Measurements from ENCODE around the gene MRPS11. TPM values are rescaled to one million over a fixed set of nuclear protein-coding genes. Genes with fewer than 3 reads are reported as not detected.

The MRPS11 gene
- total and polyA plus RNA-seq, 9 of the 15 experiments (the other 6 are each of a cell fraction or from before 2014, with no cell fraction given): 28.3 to 83.2 (median 53.1) TPM

DNA sequence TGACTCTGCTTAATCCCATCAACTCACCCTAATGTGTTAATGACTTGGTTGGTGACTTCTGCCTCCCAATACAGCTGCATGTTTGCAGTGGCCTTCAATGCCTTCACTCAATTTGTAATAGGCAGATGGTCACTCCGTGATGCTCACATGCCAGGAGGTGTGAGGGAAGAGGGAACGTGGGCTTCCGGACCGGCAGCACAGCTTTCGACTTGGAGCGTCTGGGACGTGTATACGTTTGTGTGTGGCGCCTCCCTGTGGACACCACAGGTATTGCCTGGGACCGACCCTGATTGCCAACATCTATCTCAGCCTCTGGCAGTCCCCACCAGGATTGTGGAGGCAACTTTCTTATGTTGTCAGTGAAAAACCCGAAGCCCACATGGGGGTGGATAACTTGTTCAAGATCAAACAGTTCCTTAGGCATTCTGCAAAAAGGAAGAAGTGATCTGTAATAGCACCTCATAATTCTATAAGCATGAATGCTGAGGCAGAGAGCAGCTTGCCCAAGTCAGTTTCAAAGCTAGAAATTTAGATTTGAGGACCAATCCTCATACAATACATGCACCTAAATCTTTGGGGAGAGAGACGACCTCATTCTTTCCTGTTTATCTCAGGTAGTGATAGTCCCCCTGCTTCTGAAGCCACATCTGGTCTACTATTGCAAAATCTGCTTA, 17.2 kb upstream of the MRPS11 start (continued):
- no peak for TF ChIP-seq TAF9B (IDR thresholded peaks at IDR 0.05; ENCODE audit: partially characterized antibody)
- TF ChIP-seq NCOR1 (IDR thresholded peaks at IDR 0.05): no peak
- peak; percentile 24; the same call in 1 of the 2 replicates for TF ChIP-seq ELF1 (tag; IDR thresholded peaks at IDR 0.05)
- TF ChIP-seq, protein P1, sequence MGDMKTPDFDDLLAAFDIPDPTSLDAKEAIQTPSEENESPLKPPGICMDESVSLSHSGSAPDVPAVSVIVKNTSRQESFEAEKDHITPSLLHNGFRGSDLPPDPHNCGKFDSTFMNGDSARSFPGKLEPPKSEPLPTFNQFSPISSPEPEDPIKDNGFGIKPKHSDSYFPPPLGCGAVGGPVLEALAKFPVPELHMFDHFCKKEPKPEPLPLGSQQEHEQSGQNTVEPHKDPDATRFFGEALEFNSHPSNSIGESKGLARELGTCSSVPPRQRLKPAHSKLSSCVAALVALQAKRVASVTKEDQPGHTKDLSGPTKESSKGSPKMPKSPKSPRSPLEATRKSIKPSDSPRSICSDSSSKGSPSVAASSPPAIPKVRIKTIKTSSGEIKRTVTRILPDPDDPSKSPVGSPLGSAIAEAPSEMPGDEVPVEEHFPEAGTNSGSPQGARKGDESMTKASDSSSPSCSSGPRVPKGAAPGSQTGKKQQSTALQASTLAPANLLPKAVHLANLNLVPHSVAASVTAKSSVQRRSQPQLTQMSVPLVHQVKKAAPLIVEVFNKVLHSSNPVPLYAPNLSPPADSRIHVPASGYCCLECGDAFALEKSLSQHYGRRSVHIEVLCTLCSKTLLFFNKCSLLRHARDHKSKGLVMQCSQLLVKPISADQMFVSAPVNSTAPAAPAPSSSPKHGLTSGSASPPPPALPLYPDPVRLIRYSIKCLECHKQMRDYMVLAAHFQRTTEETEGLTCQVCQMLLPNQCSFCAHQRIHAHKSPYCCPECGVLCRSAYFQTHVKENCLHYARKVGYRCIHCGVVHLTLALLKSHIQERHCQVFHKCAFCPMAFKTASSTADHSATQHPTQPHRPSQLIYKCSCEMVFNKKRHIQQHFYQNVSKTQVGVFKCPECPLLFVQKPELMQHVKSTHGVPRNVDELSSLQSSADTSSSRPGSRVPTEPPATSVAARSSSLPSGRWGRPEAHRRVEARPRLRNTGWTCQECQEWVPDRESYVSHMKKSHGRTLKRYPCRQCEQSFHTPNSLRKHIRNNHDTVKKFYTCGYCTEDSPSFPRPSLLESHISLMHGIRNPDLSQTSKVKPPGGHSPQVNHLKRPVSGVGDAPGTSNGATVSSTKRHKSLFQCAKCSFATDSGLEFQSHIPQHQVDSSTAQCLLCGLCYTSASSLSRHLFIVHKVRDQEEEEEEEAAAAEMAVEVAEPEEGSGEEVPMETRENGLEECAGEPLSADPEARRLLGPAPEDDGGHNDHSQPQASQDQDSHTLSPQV (IDR thresholded peaks at IDR 0.05): no peak
- no peak for TF ChIP-seq ZNF707 (CRISPR knock-in tag; conservative IDR thresholded peaks at IDR 0.05)
- TF ChIP-seq ZKSCAN8 (CRISPR knock-in tag; IDR thresholded peaks at IDR 0.05): no peak
- no peak for TF ChIP-seq IFI16 (CRISPR knock-in tag; IDR thresholded peaks at IDR 0.05)
- TF ChIP-seq KDM1A (IDR thresholded peaks at IDR 0.05): no peak
- TF ChIP-seq NKRF (IDR thresholded peaks at IDR 0.05; ENCODE audit: borderline replicate concordance): no peak
- TF ChIP-seq NEUROD1 (IDR thresholded peaks at IDR 0.05; ENCODE audit: borderline replicate concordance, low read depth, low read length, partially characterized antibody): peak; percentile 21
- no peak for TF ChIP-seq ZC3H8 (IDR thresholded peaks at IDR 0.05)
- peak; percentile 77 for TF ChIP-seq ETV1 (tag; conservative IDR thresholded peaks at IDR 0.05; ENCODE audit: low read depth)
- no peak for TF ChIP-seq CEBPG (CRISPR knock-in tag; IDR thresholded peaks at IDR 0.05)
- TF ChIP-seq CEBPG (tag; conservative IDR thresholded peaks at IDR 0.05 in 1 of 2, IDR thresholded peaks at IDR 0.05 in 1 of 2): no peak

Data from K562 (cell line).